Uterus (tissue), 2 donors: ENCODE data around the gene PRTFDC1.

Source experiments
- CTCF ChIP-seq, 4 experiments: fragments of 200-600 bp in 2 of 4; fragments of 450-650 bp in 2 of 4; sonication (generic) in 2 of 4; IDR thresholded peaks; one replicate each; pipeline ENCODE4 v1.5.1; 2016 to 2019; ENCODE audit warnings: antibody characterized with exemption in 4 of 4, mild to moderate bottlenecking in 2 of 4, moderate library complexity in 1 of 4
- POLR2A ChIP-seq, 2 donors: fragments of 450-650 bp; IDR thresholded peaks; one replicate each; pipeline ENCODE4 v1.6.1; 2016; ENCODE audit warnings: antibody characterized with exemption in 2 of 2, mild to moderate bottlenecking in 1 of 2, moderate library complexity in 1 of 2

GRCh38 chr10:24974976-24975375 lies 22.6 kb upstream of the PRTFDC1 start:
- TF ChIP-seq CTCF (IDR thresholded peaks at IDR 0.05): peak in 2 of 4 experiments; percentile 13 to 21
- no peak for TF ChIP-seq POLR2A (IDR thresholded peaks at IDR 0.05)
